ENCODE data around the gene PSMB3. TPM values are rescaled to one million over a fixed set of nuclear protein-coding genes. Genes with fewer than 3 reads are reported as not detected.

The PSMB3 gene
- total and polyA plus RNA-seq, 9 of the 15 experiments (the other 6 are each of a cell fraction or from before 2014, with no cell fraction given) = 460 to 2,775 (median 574) TPM

- TF ChIP-seq PCBP1 (IDR thresholded peaks at IDR 0.05; ENCODE audit: low read depth, low read length, poor library complexity, severe bottlenecking) = peak; percentile 48
- TF ChIP-seq ZBTB1 (CRISPR knock-in tag; IDR thresholded peaks at IDR 0.05; ENCODE audit: borderline replicate concordance, low read depth) = no peak
- TF ChIP-seq ZNF766 (CRISPR knock-in tag; conservative IDR thresholded peaks at IDR 0.05) = no peak
- no peak for TF ChIP-seq ZNF274 (IDR thresholded peaks at IDR 0.05; ENCODE audit: borderline replicate concordance, low read depth, low read length)
- no peak for TF ChIP-seq SIN3B (IDR thresholded peaks at IDR 0.05; ENCODE audit: low read depth)
- TF ChIP-seq GABPB1 (CRISPR knock-in tag; IDR thresholded peaks at IDR 0.05) = no peak
- no peak for TF ChIP-seq NR2C1 (IDR thresholded peaks at IDR 0.05)
- no peak for TF ChIP-seq NR2C1 (tag; IDR thresholded peaks at IDR 0.05)
- no peak for TF ChIP-seq HNRNPK (IDR thresholded peaks at IDR 0.05; ENCODE audit: low read depth, low read length, poor library complexity, severe bottlenecking)
- TF ChIP-seq VEZF1 (CRISPR knock-in tag; IDR thresholded peaks at IDR 0.05) = no peak
- TF ChIP-seq NFXL1 (CRISPR knock-in tag; IDR thresholded peaks at IDR 0.05) = no peak
- TF ChIP-seq, protein P1, sequence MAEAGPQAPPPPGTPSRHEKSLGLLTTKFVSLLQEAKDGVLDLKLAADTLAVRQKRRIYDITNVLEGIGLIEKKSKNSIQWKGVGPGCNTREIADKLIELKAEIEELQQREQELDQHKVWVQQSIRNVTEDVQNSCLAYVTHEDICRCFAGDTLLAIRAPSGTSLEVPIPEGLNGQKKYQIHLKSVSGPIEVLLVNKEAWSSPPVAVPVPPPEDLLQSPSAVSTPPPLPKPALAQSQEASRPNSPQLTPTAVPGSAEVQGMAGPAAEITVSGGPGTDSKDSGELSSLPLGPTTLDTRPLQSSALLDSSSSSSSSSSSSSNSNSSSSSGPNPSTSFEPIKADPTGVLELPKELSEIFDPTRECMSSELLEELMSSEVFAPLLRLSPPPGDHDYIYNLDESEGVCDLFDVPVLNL (CRISPR knock-in tag; IDR thresholded peaks at IDR 0.05; ENCODE audit: low read depth) = no peak
- no peak for TF ChIP-seq RREB1 (CRISPR knock-in tag; IDR thresholded peaks at IDR 0.05)
- no peak for TF ChIP-seq POU5F1 (IDR thresholded peaks at IDR 0.05; ENCODE audit: borderline replicate concordance, low read depth, low read length, partially characterized antibody)
- no peak for TF ChIP-seq SMC3 (conservative IDR thresholded peaks at IDR 0.05; ENCODE audit: insufficient read depth, low read depth, low read length)
- no peak for TF ChIP-seq TOE1 (IDR thresholded peaks at IDR 0.05; ENCODE audit: borderline replicate concordance)
- TF ChIP-seq TOE1 (CRISPR knock-in tag; IDR thresholded peaks at IDR 0.05; ENCODE audit: borderline replicate concordance, low read depth) = no peak
- TF ChIP-seq ZNF24 (IDR thresholded peaks at IDR 0.05) = no peak
- TF ChIP-seq NR3C1 (CRISPR knock-in tag; IDR thresholded peaks at IDR 0.05) = no peak
- no peak for TF ChIP-seq THAP7 (CRISPR knock-in tag; IDR thresholded peaks at IDR 0.05)
These were observed 33.1 kb upstream of the PSMB3 start (continued) for GRCh38 chr17:38719289-38719942.

Data from K562 (cell line).